Measurements from ENCODE around the gene KRTAP7-1.

DNA sequence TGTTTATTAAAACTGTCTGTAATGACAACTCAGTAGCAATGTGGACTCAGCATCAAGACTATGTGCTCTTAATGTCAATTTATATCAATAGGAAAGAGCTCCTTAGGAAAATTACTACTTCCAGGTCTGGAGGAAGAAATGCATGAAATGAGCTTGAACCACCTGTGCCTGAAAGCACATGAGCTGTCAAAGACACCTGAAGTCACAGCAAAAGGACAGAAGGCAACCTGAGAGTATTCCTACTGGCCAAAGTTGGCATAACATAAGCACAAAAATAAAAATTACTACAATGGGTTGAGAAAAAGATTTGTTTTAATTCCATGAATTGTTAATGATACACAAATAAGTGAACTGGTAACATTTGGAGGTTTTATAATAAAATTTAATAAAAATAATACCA lies 13.4 kb upstream of the KRTAP7-1 start:
- TF ChIP-seq, protein P1, sequence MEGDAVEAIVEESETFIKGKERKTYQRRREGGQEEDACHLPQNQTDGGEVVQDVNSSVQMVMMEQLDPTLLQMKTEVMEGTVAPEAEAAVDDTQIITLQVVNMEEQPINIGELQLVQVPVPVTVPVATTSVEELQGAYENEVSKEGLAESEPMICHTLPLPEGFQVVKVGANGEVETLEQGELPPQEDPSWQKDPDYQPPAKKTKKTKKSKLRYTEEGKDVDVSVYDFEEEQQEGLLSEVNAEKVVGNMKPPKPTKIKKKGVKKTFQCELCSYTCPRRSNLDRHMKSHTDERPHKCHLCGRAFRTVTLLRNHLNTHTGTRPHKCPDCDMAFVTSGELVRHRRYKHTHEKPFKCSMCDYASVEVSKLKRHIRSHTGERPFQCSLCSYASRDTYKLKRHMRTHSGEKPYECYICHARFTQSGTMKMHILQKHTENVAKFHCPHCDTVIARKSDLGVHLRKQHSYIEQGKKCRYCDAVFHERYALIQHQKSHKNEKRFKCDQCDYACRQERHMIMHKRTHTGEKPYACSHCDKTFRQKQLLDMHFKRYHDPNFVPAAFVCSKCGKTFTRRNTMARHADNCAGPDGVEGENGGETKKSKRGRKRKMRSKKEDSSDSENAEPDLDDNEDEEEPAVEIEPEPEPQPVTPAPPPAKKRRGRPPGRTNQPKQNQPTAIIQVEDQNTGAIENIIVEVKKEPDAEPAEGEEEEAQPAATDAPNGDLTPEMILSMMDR (IDR thresholded peaks at IDR 0.05) = no peak
- TF ChIP-seq POLR2A (IDR thresholded peaks at IDR 0.05) (no peak), POLR2AphosphoS5 (IDR thresholded peaks at IDR 0.05) (no peak)
